NCI-H69 (cell line): ENCODE results near the gene IMP4.

Experiments
- DNase-seq: peaks from one replicate; lab custom pipeline; 2025; lab: John Stamatoyannopoulos, UW

IMP4 gene

GRCh38 chr2:130377491-130377890 is 34.8 kb downstream of the IMP4 start:
- no peak for DNase-seq

- DNase-seq: no peak
These were observed 35.7 kb downstream of the IMP4 start for GRCh38 chr2:130378206-130378897.

GRCh38 chr2:130378898-130379214 is 36.2 kb downstream of the IMP4 start:
- DNase-seq: no peak

GRCh38 chr2:130380096-130380934 is 37.6 kb downstream of the IMP4 start:
- no peak for DNase-seq

- DNase-seq: no peak
These were observed 38.4 kb downstream of the IMP4 start for GRCh38 chr2:130381145-130381544.

- DNase-seq: no peak
These were observed 38.9 kb downstream of the IMP4 start for GRCh38 chr2:130381619-130382018.

- DNase-seq: no peak
These were observed 39.7 kb downstream of the IMP4 start for GRCh38 chr2:130382313-130382917.

- DNase-seq: no peak
These were observed 43.0 kb downstream of the IMP4 start for GRCh38 chr2:130385709-130386108.

- DNase-seq: no peak
These were observed 44.3 kb downstream of the IMP4 start for GRCh38 chr2:130387071-130387400.

- DNase-seq: no peak
These were observed 45.1 kb downstream of the IMP4 start for GRCh38 chr2:130387804-130388203.

- no peak for DNase-seq
These were observed 45.7 kb downstream of the IMP4 start for GRCh38 chr2:130388221-130388907.

GRCh38 chr2:130389358-130389757 is 46.7 kb downstream of the IMP4 start:
- no peak for DNase-seq

GRCh38 chr2:130389783-130390182 is 47.1 kb downstream of the IMP4 start:
- DNase-seq: no peak

- DNase-seq: peak; percentile 17
These were observed 47.9 kb downstream of the IMP4 start for GRCh38 chr2:130390460-130391057.

GRCh38 chr2:130391058-130391871 is 48.6 kb downstream of the IMP4 start:
- peak; percentile 76 for DNase-seq

- DNase-seq: peak; percentile 49
These were observed 49.4 kb downstream of the IMP4 start for GRCh38 chr2:130391872-130392670.

GRCh38 chr2:130393318-130393910 is 50.7 kb downstream of the IMP4 start:
- no peak for DNase-seq
